Neuronal stem cell (in vitro differentiated cells): ENCODE measurements around the gene MPPED1.

Experiments used
- DNase-seq: peaks from one replicate; pipeline ENCODE4 v3.0.0-alpha.2; 2013; ENCODE audit warnings: low spot score
- H2AFZ ChIP-seq: one replicate; pipeline ENCODE4 v1.6.1; 2013; ENCODE audit warnings: mild to moderate bottlenecking, low read length, inconsistent platforms
- H2AK5ac ChIP-seq: 2 replicates; pipeline ENCODE4 v1.6.1; 2013; ENCODE audit warnings: low read depth, mild to moderate bottlenecking, inconsistent platforms, low read length, moderate library complexity, mixed read lengths
- H2BK120ac ChIP-seq: 2 replicates; pipeline ENCODE4 v1.6.1; 2013; ENCODE audit warnings: low read depth, mild to moderate bottlenecking, inconsistent platforms, low read length, moderate library complexity, mixed read lengths
- H2BK12ac ChIP-seq: one replicate; pipeline ENCODE4 v1.6.1; 2013; ENCODE audit warnings: low read length, inconsistent platforms
- H2BK15ac ChIP-seq: 2 replicates; pipeline ENCODE4 v1.6.1; 2013; ENCODE audit warnings: mild to moderate bottlenecking, low read length, inconsistent platforms, mixed read lengths
- H2BK5ac ChIP-seq: one replicate; pipeline ENCODE4 v1.6.1; 2013; ENCODE audit warnings: inconsistent platforms, mild to moderate bottlenecking, low read length, moderate library complexity
- H3K14ac ChIP-seq: one replicate; pipeline ENCODE4 v1.6.1; 2013; ENCODE audit warnings: low read length, inconsistent platforms
- H3K18ac ChIP-seq: 2 replicates; pipeline ENCODE4 v1.6.1; 2013; ENCODE audit warnings: low read length, inconsistent platforms
- H3K23ac ChIP-seq: 2 replicates; pipeline ENCODE4 v1.6.1; 2013; ENCODE audit warnings: low read depth, mild to moderate bottlenecking, mixed read lengths, low read length, inconsistent platforms; ENCODE audit not compliant: poor library complexity
- H3K27ac ChIP-seq: replicated peaks from 3 replicates; pipeline ENCODE4 v1.5.1; 2013; ENCODE audit warnings: low read length, inconsistent platforms
- H3K27me3 ChIP-seq, 3 experiments: 2 replicates each; pipeline ENCODE4 v1.6.1; 2013; ENCODE audit warnings: low read length in 3 of 3, mild to moderate bottlenecking in 2 of 3, inconsistent platforms in 1 of 3, low read depth in 1 of 3, mixed read lengths in 1 of 3, moderate library complexity in 1 of 3; ENCODE audit not compliant: control insufficient read depth in 3 of 3, insufficient read depth in 3 of 3
- H3K36me3 ChIP-seq, 2 donors: replicated peaks in 1 of 2; 2 replicates each; pipeline ENCODE4 v1.6.1; 2013; ENCODE audit warnings: low read length in 2 of 2; ENCODE audit not compliant: control insufficient read depth in 2 of 2, insufficient read depth in 2 of 2
- H3K4ac ChIP-seq: 2 replicates; pipeline ENCODE4 v1.6.1; 2013; ENCODE audit warnings: inconsistent platforms, mild to moderate bottlenecking, low read length, moderate library complexity
- H3K4me1 ChIP-seq, 2 donors: 1 replicate in 1 of 2; 2 replicates in 1 of 2; pipeline ENCODE4 v1.6.1; 2013; ENCODE audit warnings: low read length in 2 of 2, low read depth in 1 of 2; ENCODE audit not compliant: control insufficient read depth in 2 of 2, insufficient read depth in 1 of 2
- H3K4me2 ChIP-seq: one replicate; pipeline ENCODE4 v1.6.1; 2013; ENCODE audit warnings: mild to moderate bottlenecking, low read length, inconsistent platforms; ENCODE audit not compliant: insufficient read depth, poor library complexity, severe bottlenecking
- H3K4me3 ChIP-seq, 2 donors: 2 replicates each; pipeline ENCODE4 v1.5.1; 2013; ENCODE audit warnings: low read length in 2 of 2, mild to moderate bottlenecking in 2 of 2, inconsistent platforms in 1 of 2, moderate library complexity in 1 of 2
- H3K79me1 ChIP-seq: one replicate; pipeline ENCODE4 v1.6.1; 2013; ENCODE audit warnings: low read depth, mild to moderate bottlenecking, inconsistent platforms, low read length, moderate library complexity
- H3K9ac ChIP-seq: one replicate; pipeline ENCODE4 v1.6.1; 2013; ENCODE audit warnings: mild to moderate bottlenecking, low read depth, low read length, inconsistent platforms; ENCODE audit not compliant: poor library complexity
- H3K9me3 ChIP-seq, 2 donors: replicated peaks in 1 of 2; 2 replicates each; pipeline versions ENCODE3 to v1.6.1; 2013; ENCODE audit warnings: low read length in 2 of 2, mild to moderate bottlenecking in 2 of 2, inconsistent platforms in 1 of 2, low read depth in 1 of 2, mixed read lengths in 1 of 2, moderate library complexity in 1 of 2; ENCODE audit not compliant: control insufficient read depth in 2 of 2, insufficient read depth in 1 of 2
- H4K8ac ChIP-seq: one replicate; pipeline ENCODE4 v1.6.1; 2013; ENCODE audit warnings: low read depth, mild to moderate bottlenecking, inconsistent platforms, low read length, moderate library complexity
- H4K91ac ChIP-seq: one replicate; pipeline ENCODE4 v1.6.1; 2013; ENCODE audit warnings: low read length, low read depth, mild to moderate bottlenecking, inconsistent platforms; ENCODE audit not compliant: poor library complexity
- WGBS, 2 donors: extraction: QIAGEN DNeasy Blood & Tissue Kit; methylation state at CpG; one replicate each; pipeline ENCODE4 v1.1.7; 2013; ENCODE audit warnings: missing lambda C conversion rate in 2 of 2, mixed read lengths in 1 of 2; ENCODE audit not compliant: insufficient read length in 2 of 2, insufficient replicate concordance in 1 of 2; ENCODE audit errors: extremely low coverage in 2 of 2; 5-methylcytosine and 5-hydroxymethylcytosine counted together

The MPPED1 gene

GRCh38 chr22:43443152-43443471 is 31.3 kb downstream of the MPPED1 start:
- H3K23ac ChIP-seq: no peak overlapping the region
- peaks cover 0 to 42% (median 0%) of the 10 kb centered on the region in 3 experiments for H3K27me3 ChIP-seq
- no peak overlapping the region for H3K27ac ChIP-seq
- no peak overlapping the region for H2BK5ac ChIP-seq
- H3K4ac ChIP-seq: no peak overlapping the region
- no peak overlapping the region for H3K4me3 ChIP-seq
- no peak for DNase-seq
- H2BK12ac ChIP-seq: no peak overlapping the region
- H3K9me3 ChIP-seq: no peaks in the 10 kb centered on the region
- H3K14ac ChIP-seq: no peak overlapping the region
- no peak overlapping the region for H4K8ac ChIP-seq
- H3K18ac ChIP-seq: no peak overlapping the region
- peaks cover 0 to 21% of the 10 kb centered on the region in 2 donors for H3K4me1 ChIP-seq
- no peak overlapping the region for H2AK5ac ChIP-seq
- H3K4me2 ChIP-seq: no peak overlapping the region
- H2AFZ ChIP-seq: no peak overlapping the region
- H3K36me3 ChIP-seq: peaks cover 0 to 8% of the 10 kb centered on the region in 2 donors
- WGBS, 2 donors: no CpG with 5 or more reads among the region's 6 CpGs
- peaks cover 2% of the 10 kb centered on the region for H3K79me1 ChIP-seq
- no peak overlapping the region for H2BK15ac ChIP-seq
- H4K91ac ChIP-seq: no peak overlapping the region
- no peak overlapping the region for H3K9ac ChIP-seq
- H2BK120ac ChIP-seq: no peak overlapping the region

- no peak for DNase-seq
- Histone ChIP-seq H2BK15ac (no peak overlapping the region), H3K36me3 (no peaks in the 10 kb centered on the region), H3K23ac (no peak overlapping the region), H3K14ac (no peak overlapping the region), H2BK12ac (no peak overlapping the region), H3K27ac (no peak overlapping the region), H3K4ac (no peak overlapping the region), H3K79me1 (peaks cover 1% of the 10 kb centered on the region), H3K27me3 (peaks cover 0 to 18% (median 0%) of the 10 kb centered on the region in 3 experiments), H3K18ac (no peak overlapping the region), H2AFZ (no peak overlapping the region), H2AK5ac (no peak overlapping the region), H2BK120ac (no peak overlapping the region), H3K9ac (no peak overlapping the region), H2BK5ac (no peak overlapping the region), H4K8ac (no peak overlapping the region), H3K4me3 (no peak overlapping the region), H3K4me2 (no peak overlapping the region), H4K91ac (no peak overlapping the region), H3K4me1 (peaks cover 0 to 11% of the 10 kb centered on the region in 2 donors), H3K9me3 (no peaks in the 10 kb centered on the region)
- WGBS, 2 donors: no CpG with 5 or more reads among the region's 10 CpGs
Measured at GRCh38 chr22:43446037-43446803, 34.4 kb downstream of the MPPED1 start.

GRCh38 chr22:43446916-43447315 is 35.1 kb downstream of the MPPED1 start:
- no peak overlapping the region for H2BK120ac ChIP-seq
- no peak overlapping the region for H4K91ac ChIP-seq
- H3K27ac ChIP-seq: no peak overlapping the region
- H3K4ac ChIP-seq: no peak overlapping the region
- no peak overlapping the region for H2BK12ac ChIP-seq
- DNase-seq: no peak
- H3K23ac ChIP-seq: no peak overlapping the region
- no peak overlapping the region for H3K9ac ChIP-seq
- no peaks in the 10 kb centered on the region for H3K36me3 ChIP-seq
- H3K14ac ChIP-seq: no peak overlapping the region
- no peak overlapping the region for H4K8ac ChIP-seq
- H3K9me3 ChIP-seq: no peaks in the 10 kb centered on the region
- H3K4me1 ChIP-seq: peaks cover 0 to 4% of the 10 kb centered on the region in 2 donors
- no peak overlapping the region for H2BK5ac ChIP-seq
- H3K4me2 ChIP-seq: no peak overlapping the region
- no CpG with 5 or more reads among the region's 8 CpGs for WGBS, 2 donors
- no peaks in the 10 kb centered on the region for H3K79me1 ChIP-seq
- no peak overlapping the region for H2AK5ac ChIP-seq
- no peak overlapping the region for H2AFZ ChIP-seq
- no peak overlapping the region for H3K4me3 ChIP-seq
- H2BK15ac ChIP-seq: no peak overlapping the region
- H3K27me3 ChIP-seq: peaks cover 0 to 11% (median 0%) of the 10 kb centered on the region in 3 experiments
- peak overlapping the region; percentile 22 for H3K18ac ChIP-seq

GRCh38 chr22:43447380-43447779 is 35.6 kb downstream of the MPPED1 start:
- H3K27ac ChIP-seq: no peak overlapping the region
- no peak overlapping the region for H3K18ac ChIP-seq
- H3K9me3 ChIP-seq: no peaks in the 10 kb centered on the region
- H3K23ac ChIP-seq: no peak overlapping the region
- no peak overlapping the region for H2AK5ac ChIP-seq
- peaks cover 0 to 9% (median 0%) of the 10 kb centered on the region in 3 experiments for H3K27me3 ChIP-seq
- no peak overlapping the region for H2BK120ac ChIP-seq
- no peak overlapping the region for H4K91ac ChIP-seq
- WGBS, 2 donors: no CpG with 5 or more reads among the region's 10 CpGs
- H3K4me3 ChIP-seq: no peak overlapping the region
- H3K4me1 ChIP-seq: peaks cover 0 to 6% of the 10 kb centered on the region in 2 donors
- H3K9ac ChIP-seq: no peak overlapping the region
- H3K14ac ChIP-seq: no peak overlapping the region
- no peak overlapping the region for H4K8ac ChIP-seq
- no peak overlapping the region for H2BK12ac ChIP-seq
- no peak overlapping the region for H3K4me2 ChIP-seq
- H2BK15ac ChIP-seq: no peak overlapping the region
- no peak for DNase-seq
- no peaks in the 10 kb centered on the region for H3K79me1 ChIP-seq
- H3K36me3 ChIP-seq: no peaks in the 10 kb centered on the region
- H2AFZ ChIP-seq: no peak overlapping the region
- H2BK5ac ChIP-seq: no peak overlapping the region
- no peak overlapping the region for H3K4ac ChIP-seq
